WTC11 (cell line): ENCODE data around the gene COA5.

Source experiments
- CTCF ChIP-seq: fragments of 200-600 bp; IDR thresholded peaks from 2 replicates; pipeline ENCODE4 v1.8.0; 2022; ENCODE audit warnings: antibody characterized with exemption
- FOXP1 ChIP-seq: sonication (generic); formaldehyde crosslinking; IDR thresholded peaks from 2 replicates; pipeline ENCODE4 v1.8.0; 2022; ENCODE audit warnings: missing genetic modification reagents, mild to moderate bottlenecking, moderate library complexity, borderline replicate concordance
- ZNF416 ChIP-seq: fragments of 250-450 bp; sonication (Bioruptor Pico); IDR thresholded peaks from 2 replicates; pipeline ENCODE4 v1.9.0; 2021; ENCODE audit warnings: mild to moderate bottlenecking, inconsistent platforms

- no peak for TF ChIP-seq ZNF416 (CRISPR knock-in tag)
- no peak for TF ChIP-seq FOXP1 (CRISPR knock-in tag)
- TF ChIP-seq CTCF: no peak
Measured at GRCh38 chr2:98606431-98606830, 1.9 kb downstream of the COA5 start.
